GM04504 (cell line): ENCODE results near the gene KRTAP2-2.

Experiments
- DNase-seq: peaks from one replicate; pipeline ENCODE4 v3.0.0-alpha.2; 2012; ENCODE audit warnings: low read depth

KRTAP2-2 gene

DNA sequence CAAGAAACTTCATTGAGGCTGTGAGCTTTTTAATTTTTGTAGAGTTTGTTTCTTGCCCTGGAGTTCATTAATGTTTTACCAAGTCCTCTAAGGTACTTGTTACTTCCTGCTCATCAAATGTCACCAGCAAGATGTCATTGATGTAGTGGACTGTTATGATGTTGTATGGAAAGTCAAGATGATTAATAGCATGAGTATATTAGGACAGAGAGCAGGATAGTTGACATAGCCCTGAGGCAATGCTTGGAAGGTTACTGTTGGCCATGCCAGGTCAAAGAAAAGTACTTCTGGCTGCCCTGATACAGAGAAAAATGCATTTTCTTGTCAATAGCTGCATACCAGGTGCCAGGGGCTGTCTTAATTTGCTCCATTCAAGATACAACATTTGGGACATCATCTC, 34.7 kb downstream of the KRTAP2-2 start:
- no peak for DNase-seq

- no peak for DNase-seq
Measured at GRCh38 chr17:41019415-41019814, 35.6 kb downstream of the KRTAP2-2 start.

DNA sequence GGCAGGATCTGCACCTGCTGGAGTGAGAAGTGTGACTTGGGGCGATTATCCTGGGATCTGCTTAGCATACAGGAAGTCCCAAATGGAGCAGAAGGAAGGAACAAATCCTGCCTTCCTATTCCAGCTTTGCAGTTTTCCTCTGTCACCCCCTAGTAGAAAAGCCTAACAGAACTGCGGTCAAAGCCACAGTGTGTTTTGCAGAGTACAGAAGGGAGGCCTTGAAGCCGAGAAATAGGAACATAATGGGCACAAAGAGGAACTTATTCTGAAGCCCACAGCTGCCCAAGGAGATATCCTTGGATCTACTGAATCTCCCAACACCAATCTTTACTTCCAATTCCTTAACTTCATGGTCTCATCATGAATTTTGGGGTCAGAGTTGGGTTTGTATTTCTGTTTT, 36.5 kb downstream of the KRTAP2-2 start:
- no peak for DNase-seq

- DNase-seq, result no peak
Measured at GRCh38 chr17:41016578-41017215, 38.3 kb downstream of the KRTAP2-2 start.

DNA sequence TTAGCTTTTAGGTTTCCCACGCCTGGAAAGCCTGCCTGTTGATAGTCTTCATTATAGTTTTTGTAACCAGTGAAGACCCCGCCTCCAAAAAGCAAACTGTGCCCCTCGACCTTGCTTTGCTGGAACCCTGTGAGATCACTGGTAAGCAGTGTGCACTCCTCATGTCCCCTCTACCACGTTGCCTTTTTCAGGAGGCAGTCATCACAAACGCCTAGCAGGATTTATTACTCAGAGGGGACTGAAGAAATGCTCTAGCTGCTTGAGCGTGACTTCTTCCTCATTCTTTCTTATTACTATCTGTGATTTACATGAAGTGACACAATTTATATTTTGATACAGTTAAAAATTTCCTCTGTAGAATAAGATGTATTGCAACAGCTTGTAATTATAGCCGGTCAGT, 39.6 kb downstream of the KRTAP2-2 start:
- no peak for DNase-seq

GRCh38 chr17:41013606-41014005, 41.4 kb downstream of the KRTAP2-2 start:
- peak; percentile 69 for DNase-seq

DNA sequence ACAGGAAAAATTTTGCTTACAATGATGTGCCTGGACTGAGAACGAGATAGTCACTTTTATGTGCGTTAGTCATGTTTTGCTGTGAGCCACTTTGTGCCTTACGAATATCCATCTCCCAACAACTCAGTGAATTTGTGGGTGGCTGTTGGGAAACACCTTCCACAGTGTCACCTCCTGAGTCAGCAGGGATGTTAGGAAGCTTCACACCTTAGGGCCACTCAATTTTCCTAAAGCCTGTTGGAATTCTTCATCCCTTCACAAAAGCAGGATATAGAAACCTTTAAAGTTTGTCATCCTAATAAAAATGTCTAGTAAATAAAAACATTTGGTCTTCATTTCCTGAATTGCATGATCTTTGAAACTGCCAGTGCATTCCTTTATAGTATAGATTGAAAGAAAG, 41.8 kb downstream of the KRTAP2-2 start:
- peak; percentile 72 for DNase-seq

DNA sequence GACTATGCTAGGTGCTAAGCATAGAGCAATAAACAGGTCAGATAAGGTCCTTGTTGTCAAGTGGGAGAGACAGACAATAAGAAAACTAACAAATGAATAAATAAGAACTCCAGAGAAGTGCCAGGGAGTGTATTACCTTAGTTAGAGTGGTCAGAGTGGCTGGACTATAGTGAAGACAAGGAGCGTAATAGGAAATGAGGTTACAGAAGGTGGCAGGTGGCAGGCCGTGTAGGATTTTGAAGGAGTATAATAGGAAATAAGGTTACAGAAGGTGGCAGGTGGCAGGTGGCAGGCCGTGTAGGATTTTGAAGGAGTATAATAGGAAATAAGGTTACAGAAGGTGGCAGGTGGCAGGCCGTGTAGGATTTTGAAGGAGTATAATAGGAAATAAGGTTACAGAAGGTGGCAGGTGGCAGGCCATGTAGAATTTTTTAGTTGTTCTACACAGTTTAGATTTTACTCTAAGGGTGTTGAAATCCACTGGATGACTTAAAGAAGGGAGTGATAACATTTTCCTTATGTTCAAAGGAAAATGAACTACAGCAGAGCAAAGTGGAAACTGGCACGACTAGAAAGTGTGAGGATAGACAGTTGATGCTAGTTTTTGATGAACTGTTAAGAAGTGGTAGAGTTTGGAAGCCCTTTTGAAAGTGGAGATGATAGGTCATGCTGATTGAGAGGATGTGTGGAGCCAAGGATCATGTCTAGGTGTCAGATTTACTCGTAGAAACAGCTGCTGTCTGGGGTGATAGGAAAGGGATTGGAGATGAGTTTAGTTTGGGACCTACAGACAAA, 42.5 kb downstream of the KRTAP2-2 start:
- no peak for DNase-seq

GRCh38 chr17:41010441-41010840, 44.6 kb downstream of the KRTAP2-2 start:
- no peak for DNase-seq

GRCh38 chr17:41009936-41010335, 45.1 kb downstream of the KRTAP2-2 start:
- DNase-seq, result no peak

GRCh38 chr17:41009301-41009760, 45.7 kb downstream of the KRTAP2-2 start:
- DNase-seq, result no peak

- no peak for DNase-seq
Measured at GRCh38 chr17:41008811-41009210, 46.2 kb downstream of the KRTAP2-2 start, which contains the start of gene KRTAP3-1. Gene KRTAP3-1, minus strand, starts transcription at chr17:41009128. Its CDS starts 54 bp downstream, at chr17:41009074.
